Measurements from ENCODE around the gene ISOC2. TPM values are rescaled to one million over a fixed set of nuclear protein-coding genes. Genes with fewer than 3 reads are reported as not detected.

The ISOC2 gene
- total RNA-seq, 6 experiments from 2014 or later = 69.4 to 222 (median 100) TPM

DNA sequence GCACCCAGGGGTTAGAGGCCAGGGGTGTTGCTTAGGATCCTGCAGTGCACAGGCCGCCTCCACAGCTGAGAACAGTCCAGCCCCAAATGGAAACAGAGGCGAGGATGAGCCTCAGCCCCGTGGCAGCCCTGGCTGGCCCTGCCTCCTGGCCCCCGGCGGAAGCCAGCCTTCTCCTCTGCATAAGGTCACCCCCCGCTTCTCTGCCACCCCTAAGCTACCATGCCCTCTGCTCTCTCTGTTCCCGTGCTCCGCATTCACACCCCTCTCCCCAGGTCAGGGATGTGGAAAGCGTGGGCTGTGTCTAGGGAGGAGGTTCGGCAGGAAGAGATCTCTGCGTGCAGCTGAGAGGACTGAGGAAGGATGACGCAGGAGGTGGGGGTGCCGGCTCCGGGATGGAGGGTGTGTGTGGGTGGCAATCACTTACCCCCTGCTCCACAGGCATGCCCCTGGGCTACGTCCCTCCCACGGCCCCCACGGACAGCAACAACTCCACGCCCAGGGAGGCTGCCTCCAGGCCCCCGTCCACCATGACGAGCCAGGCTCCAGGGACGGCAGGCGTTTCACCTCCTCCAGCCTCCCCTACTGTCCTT lies 32.8 kb upstream of the ISOC2 start:
- intact Hi-C loops (cut with DNase I) = loop anchor here in 1 of 2 donors (10.0 kb wide), 1 partner anchor 349 kb away; the partner anchor contains the start of gene TNNT1
- H3K4me1 ChIP-seq = no peaks in the 10 kb centered on the region
- no peaks in the 10 kb centered on the region for H3K36me3 ChIP-seq
- no peak for TF ChIP-seq POLR2A (IDR thresholded peaks at IDR 0.05)
- TF ChIP-seq, protein P1, sequence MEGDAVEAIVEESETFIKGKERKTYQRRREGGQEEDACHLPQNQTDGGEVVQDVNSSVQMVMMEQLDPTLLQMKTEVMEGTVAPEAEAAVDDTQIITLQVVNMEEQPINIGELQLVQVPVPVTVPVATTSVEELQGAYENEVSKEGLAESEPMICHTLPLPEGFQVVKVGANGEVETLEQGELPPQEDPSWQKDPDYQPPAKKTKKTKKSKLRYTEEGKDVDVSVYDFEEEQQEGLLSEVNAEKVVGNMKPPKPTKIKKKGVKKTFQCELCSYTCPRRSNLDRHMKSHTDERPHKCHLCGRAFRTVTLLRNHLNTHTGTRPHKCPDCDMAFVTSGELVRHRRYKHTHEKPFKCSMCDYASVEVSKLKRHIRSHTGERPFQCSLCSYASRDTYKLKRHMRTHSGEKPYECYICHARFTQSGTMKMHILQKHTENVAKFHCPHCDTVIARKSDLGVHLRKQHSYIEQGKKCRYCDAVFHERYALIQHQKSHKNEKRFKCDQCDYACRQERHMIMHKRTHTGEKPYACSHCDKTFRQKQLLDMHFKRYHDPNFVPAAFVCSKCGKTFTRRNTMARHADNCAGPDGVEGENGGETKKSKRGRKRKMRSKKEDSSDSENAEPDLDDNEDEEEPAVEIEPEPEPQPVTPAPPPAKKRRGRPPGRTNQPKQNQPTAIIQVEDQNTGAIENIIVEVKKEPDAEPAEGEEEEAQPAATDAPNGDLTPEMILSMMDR (IDR thresholded peaks at IDR 0.05) = no peak
- DNase-seq (no peak), ATAC-seq (peak; percentile 17 to 69 (median 32))
- H3K4me3 ChIP-seq = peak overlapping the region; percentile 12 to 19 (median 16)
- H3K9me3 ChIP-seq = no peaks in the 10 kb centered on the region
- peak overlapping the region in 1 of 3 donors; percentile 43 for H3K27ac ChIP-seq
- WGBS (ENCODE audit: insufficient coverage, low coverage, low lambda C conversion rate, missing lambda C conversion rate) = 17% methylated on average over 5 of the region's 22 CpGs
- H3K27me3 ChIP-seq = no peaks in the 10 kb centered on the region

DNA sequence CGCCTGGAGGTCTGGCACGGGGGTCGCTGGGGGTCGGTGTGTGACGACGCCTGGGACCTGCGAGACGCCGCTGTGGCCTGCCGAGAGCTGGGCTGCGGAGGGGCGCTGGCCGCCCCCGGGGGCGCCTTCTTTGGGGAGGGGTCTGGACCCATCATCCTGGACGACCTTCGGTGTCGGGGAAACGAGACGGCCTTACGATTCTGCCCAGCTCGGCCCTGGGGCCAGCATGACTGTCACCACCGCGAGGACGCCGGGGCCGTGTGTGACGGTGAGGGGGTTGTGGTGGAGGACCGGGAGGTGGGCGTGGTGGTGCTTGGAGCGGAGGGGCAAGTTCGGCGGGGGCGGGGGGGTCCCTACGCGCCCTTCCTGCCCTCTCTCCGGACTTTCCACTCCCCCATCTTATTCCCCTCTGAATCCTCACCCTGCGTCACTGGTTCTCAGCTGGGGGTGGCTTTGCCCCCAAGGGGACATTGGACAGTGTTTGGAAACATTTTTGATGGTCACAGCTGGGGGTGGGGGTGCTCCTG lies 32.3 kb upstream of the ISOC2 start:
- Histone ChIP-seq H3K27me3 (no peaks in the 10 kb centered on the region), H3K4me1 (no peaks in the 10 kb centered on the region), H3K4me3 (peak overlapping the region in 2 of 3 donors; percentile 12 to 19), H3K27ac (peak overlapping the region in 1 of 3 donors; percentile 43), H3K36me3 (no peaks in the 10 kb centered on the region), H3K9me3 (no peaks in the 10 kb centered on the region)
- no peak for ATAC-seq
- TF ChIP-seq POLR2A (IDR thresholded peaks at IDR 0.05) = no peak
- TF ChIP-seq, protein P1 (IDR thresholded peaks at IDR 0.05) = no peak
- intact Hi-C loops (cut with DNase I) = loop anchor here in 1 of 2 donors (10.0 kb wide), 1 partner anchor 349 kb away; the partner anchor contains the start of gene TNNT1
- WGBS (ENCODE audit: insufficient coverage, low coverage, low lambda C conversion rate, missing lambda C conversion rate) = no CpG with 5 or more reads among the region's 38 CpGs
- no peak for DNase-seq

DNA sequence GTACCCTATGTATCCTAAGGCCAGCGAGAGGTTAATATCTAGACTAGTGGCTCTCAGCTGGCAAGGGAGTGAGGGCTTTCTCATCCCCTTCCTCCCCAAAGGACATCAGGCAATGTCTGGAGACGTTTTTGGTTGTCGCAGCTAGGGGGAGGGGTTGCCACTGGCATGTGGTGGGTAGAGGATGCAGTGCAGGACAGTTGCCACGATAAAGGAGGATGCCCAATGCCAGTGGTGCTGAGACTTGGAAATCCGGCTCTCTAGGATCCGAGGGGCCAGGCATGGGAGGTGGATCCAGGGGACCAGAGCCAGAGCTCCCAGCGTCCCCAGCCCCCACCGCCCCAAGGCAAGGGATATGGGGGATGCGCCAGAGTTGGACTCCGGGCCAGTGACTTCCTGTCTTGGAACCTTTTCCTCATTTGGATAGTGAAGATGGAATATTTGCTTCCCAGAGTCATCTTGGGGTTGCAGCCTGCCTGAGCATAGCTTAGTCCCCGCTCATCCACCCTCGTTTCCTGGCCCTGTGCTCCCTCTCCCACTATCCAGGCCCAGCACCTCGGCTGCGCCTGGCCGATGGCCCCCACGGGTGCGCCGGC lies 31.7 kb upstream of the ISOC2 start:
- H3K36me3 ChIP-seq = no peaks in the 10 kb centered on the region
- H3K27me3 ChIP-seq = no peaks in the 10 kb centered on the region
- intact Hi-C loops (cut with DNase I) = loop anchor here in 1 of 2 donors (10.0 kb wide), 1 partner anchor 348 kb away; the partner anchor contains the start of gene TNNT1
- H3K27ac ChIP-seq = peak overlapping the region in 1 of 3 donors; percentile 43
- DNase-seq (no peak), ATAC-seq (peak in 1 of 4 donors; percentile 18)
- peak overlapping the region in 1 of 3 donors; percentile 19 for H3K4me3 ChIP-seq
- H3K4me1 ChIP-seq = no peaks in the 10 kb centered on the region
- no peaks in the 10 kb centered on the region for H3K9me3 ChIP-seq
- 43% methylated on average over 8 of the region's 18 CpGs for WGBS (ENCODE audit: insufficient coverage, low coverage, low lambda C conversion rate, missing lambda C conversion rate)
- TF ChIP-seq POLR2A (IDR thresholded peaks at IDR 0.05) = no peak
- TF ChIP-seq, protein P1 (IDR thresholded peaks at IDR 0.05) = no peak

DNA sequence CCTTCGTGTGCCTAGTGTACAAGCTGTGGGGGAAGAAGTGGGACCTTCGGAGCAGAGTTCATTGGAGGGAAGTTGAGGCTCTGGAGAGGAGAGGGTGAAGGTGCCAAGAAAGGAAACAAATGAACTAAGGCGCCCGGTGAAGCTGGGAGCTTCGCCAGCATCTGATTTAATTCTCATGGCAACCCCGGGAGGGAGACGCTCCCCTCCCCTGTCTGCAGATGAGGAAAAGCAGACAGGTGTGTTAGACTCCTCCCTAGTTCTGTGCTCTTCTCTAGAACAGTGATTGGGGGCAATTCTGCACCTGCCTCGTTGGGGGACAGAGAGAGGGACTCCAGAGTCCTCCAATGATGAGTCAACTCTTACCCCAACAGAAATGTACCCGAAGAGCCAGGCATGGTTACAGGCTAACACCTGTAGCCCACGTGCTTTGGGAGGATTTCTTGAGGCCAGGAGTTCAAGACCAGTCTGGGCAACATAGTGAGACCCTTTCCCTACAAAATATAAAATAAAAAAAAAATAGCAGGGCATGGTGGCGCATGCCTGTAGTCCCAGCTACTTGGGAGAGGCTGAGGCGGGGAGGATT lies 31.0 kb upstream of the ISOC2 start:
- ATAC-seq (no peak), DNase-seq (no peak)
- Histone ChIP-seq H3K27ac (no peak overlapping the region), H3K9me3 (no peaks in the 10 kb centered on the region), H3K36me3 (no peaks in the 10 kb centered on the region), H3K4me1 (no peaks in the 10 kb centered on the region), H3K27me3 (no peaks in the 10 kb centered on the region), H3K4me3 (no peak overlapping the region)
- no peak for TF ChIP-seq POLR2A (IDR thresholded peaks at IDR 0.05)
- TF ChIP-seq, protein P1 (IDR thresholded peaks at IDR 0.05) = no peak
- WGBS (ENCODE audit: insufficient coverage, low coverage, low lambda C conversion rate, missing lambda C conversion rate) = 59% methylated on average over 9 of the region's 12 CpGs
- intact Hi-C loops (cut with DNase I) = loop anchor here in 1 of 2 donors (10.0 kb wide), 1 partner anchor 348 kb away; the partner anchor contains the start of gene TNNT1

All from right lobe of liver (tissue), 6 donors.